C4-2B (cell line): ENCODE measurements around the gene INS.

Experiments used
- CTCF ChIP-seq: fragments of 450-650 bp; conservative IDR thresholded peaks from 2 replicates; pipeline ENCODE4 v1.5.1; 2017; ENCODE audit warnings: mild to moderate bottlenecking
- ZFX ChIP-seq: fragments of 450-650 bp; IDR thresholded peaks from 2 replicates; pipeline ENCODE4 v1.6.1; 2017

DNA sequence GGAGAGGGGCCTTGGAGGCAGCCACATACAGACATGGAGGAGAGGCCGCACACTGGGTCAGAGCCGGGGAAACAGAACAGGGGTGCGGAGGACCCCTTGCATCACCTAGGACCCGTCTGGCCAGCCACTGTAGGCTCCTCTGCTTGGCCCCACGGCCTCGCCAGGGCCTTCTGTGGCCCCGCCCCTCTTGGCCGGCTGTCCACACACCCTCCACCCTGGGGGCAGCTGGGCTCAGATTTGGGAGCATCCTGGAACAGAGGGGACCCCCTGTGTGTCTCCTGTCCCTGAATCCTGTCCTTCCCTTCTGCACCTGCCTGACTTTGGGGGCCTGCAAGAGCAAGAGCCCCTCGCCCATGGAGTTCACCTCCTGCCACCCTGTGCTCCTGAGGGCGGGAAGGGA is 18.5 kb upstream of the INS start:
- TF ChIP-seq CTCF (no peak), ZFX (no peak)
